GM19324 (cell line): ENCODE results near the gene SPON1.
"Not testable (repeated sequence)": the region's sequence is repeated elsewhere in the genome, so short reads cannot be mapped to it uniquely, and the experiment has no call there.

ENCODE experiments used
- ATAC-seq: cut with Tn5 transposase; IDR thresholded peaks from one replicate; pipeline ENCODE4 v1.9.1; 2021; ENCODE audit warnings: mild to moderate bottlenecking, moderate library complexity; ENCODE audit not compliant: unreplicated experiment, low FRiP score

SPON1 gene

DNA sequence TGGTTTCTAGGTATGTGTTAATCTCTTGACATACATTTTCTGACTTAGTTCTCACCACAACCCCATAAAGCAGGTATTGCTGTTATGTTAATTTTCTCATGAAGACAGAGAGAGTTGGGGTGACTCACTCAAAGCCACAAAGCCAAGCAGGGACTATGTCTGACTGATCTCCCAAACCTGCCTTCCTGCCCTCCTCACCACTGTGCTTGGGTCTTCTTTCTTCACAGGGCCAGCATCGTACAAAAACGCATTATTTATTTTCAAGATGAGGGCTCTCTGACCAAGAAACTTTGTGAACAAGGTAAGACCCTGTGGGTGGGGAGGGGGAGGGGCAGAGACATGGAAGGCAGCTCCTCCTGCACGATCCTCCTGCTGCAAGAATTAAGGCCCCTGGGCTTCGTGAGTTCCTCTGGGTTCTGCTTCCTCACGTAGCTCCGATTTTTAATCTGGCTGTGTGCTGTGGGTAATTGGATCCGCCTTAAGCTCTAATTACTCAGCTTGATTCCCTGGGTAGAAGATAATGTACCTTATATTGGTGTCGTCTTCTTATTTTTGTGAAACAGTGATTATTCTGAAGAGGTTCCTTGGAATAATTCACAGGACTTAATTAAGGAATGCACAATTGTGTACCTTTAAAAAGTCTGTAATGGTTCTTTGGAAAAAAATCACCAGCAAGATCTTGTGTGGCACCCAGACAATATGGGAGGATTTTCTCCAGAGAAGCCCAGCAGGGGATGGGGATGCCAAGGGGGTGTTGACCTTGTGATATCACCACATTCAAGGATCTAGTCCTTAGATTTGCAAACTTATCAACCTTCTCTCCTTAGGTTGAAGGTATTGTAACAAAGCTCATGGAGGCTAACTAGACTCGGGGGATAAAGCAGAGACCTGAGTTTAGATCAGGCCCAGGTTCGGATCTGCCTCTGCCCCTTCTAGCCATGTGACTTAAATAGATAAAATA lies 112.9 kb downstream of the SPON1 start:
- no peak for ATAC-seq

DNA sequence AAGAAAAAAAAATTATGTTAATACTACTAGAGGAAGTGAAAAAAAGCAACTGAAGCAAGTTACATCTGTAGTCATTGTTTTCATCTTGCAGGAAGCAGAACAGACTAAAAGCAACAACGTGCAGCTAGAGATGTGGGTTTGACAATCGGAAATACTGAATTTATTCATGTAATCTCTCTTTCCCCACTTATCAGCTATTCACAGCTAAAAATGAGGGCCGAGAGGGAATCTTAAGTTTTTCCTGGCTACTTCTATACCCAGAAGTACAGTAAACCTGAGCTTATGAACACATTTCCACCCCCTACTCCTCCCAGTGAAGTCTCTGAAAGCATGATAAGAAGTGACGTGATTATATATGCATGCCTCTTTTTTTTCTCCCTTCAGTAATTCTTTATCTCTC lies 116.5 kb downstream of the SPON1 start:
- ATAC-seq, result no peak

DNA sequence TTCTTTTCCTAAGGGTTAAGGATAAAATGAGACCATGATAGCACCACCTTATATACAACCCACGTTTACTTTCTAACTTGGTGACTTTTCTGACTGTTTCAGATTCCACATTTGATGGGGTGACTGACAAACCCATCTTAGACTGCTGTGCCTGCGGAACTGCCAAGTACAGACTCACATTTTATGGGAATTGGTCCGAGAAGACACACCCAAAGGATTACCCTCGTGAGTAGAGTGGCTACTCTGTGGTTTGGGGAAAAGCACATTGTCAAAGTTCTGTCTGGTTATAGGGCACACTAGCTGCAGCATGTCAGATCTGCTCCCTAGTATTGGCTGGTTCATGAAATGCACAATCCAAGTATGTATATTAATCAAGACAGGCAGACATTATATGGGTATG lies 117.3 kb downstream of the SPON1 start:
- ATAC-seq, result no peak

DNA sequence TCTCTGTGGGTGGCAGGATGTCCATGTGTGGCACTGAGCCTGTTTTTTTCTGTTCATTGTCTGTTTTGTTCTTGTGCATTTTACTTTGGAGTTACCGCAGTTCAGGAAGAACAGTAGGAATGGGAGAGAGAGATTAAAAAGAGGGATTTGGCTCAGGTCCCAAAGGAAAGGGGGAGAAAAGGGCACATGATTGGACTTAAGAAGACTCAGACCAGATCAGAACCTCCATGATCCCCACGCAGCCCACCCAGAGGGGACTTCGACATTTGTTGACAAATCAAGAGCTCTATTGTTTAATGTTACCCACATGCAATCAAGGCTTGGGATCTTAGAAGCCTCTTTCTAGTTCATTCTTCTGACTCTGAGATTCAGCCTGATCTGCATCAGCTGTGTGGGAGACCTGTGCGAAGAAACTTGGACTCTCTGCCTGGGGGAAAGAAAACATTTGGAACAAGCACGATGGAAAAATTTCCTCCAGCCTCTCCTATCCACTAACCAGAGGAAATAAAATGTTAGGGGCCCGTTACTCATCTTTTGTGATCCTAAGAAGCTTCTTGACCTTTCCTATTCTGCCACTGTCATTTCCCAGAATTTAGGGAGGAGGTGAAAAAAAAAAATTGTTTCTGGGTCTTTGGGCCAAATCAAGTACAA lies 119.2 kb downstream of the SPON1 start:
- no peak for ATAC-seq

DNA sequence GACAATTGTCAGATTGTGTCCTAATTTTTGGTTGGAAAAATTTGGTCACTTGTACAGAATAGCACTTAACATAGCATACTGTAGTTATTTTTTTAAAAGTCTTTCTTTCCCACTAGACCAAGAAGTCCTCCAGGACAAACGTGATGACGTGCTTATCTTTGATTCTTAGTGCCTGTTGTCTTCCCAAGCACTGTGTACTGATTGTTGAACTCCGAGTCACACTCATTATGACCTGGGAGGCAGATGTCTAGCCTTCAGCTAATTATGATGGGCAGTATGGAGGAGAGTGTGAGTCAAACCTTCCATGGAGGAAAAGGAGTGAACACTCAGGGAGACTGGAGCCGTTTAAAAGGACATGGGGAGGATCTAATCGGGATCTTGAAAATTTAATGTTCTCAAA lies 119.8 kb downstream of the SPON1 start:
- no peak for ATAC-seq

DNA sequence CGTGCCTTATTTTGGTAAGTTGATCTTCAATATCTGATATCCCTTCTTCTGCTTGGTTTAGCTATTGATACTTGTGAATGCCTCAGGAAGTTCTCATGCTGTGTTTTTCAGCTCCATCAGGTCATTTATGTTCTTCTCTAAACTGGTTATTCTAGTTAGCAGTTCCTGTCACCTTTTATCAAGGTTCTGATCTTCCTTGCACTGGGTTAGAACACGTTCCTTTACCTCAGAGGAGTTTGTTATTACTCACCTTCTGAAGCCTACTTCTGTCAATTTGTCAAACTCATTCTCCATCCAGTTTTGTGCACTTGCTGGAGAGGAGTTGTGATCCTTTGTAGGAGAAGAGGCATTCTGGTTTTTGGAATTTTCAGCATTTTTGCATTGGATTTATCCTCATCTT lies 126.3 kb downstream of the SPON1 start:
- not testable (repeated sequence) for ATAC-seq

DNA sequence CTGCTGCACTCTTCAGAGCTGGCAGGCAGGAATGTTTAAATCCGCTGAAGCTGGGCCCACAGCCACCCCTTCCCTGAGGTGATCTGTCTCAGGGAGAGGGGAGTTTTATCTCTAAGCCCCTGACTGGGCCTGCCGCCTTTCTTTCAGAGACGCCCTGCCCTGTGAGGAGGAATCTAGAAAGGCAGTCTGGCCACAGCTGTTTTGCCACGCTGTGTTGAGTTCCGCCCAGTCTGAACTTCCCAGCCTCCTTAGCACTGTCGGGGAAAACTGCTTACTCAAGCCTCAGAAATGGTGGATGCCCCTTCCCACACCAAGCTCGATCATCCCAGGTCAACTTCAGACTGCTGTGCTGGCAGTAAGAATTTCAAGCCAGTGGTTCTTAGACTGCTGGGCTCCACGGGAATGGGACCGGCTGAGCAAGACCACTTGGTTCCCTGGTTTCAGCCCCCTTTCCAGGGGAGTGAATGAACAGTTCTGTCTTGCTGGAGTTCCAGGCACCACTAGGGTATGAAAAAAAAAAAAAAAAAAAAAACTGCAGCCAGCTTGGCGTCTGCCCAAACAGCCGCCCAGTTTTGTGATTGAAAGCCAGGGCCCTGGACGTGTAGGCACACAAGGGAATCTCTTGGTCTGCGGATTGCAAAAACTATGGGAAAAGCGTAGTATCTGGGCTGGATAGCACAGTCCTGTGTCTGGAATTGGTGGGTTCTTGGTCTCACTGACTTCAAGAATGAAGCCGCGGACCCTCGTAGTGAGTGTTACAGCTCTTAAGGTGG lies 127.4 kb downstream of the SPON1 start:
- ATAC-seq, result no peak

DNA sequence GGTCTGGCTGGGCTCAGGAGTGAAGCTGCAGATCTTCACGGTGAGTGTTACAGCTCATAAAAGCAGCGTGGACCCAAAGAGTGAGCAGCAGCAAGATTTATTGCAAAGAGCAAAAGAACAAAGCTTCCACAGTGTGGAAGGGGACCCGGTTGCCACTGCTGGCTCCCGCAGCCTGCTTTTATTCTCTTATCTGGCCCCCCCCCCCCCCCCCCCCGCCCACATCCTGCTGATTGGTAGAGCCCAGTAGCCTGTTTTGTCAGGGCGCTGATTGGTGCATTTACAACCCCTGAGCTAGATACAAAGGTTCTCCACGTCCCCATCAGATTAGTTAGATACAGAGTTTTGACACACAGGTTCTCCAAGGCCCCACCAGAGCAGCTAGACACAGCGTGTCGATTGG lies 128.1 kb downstream of the SPON1 start:
- ATAC-seq, result not testable (repeated sequence)

DNA sequence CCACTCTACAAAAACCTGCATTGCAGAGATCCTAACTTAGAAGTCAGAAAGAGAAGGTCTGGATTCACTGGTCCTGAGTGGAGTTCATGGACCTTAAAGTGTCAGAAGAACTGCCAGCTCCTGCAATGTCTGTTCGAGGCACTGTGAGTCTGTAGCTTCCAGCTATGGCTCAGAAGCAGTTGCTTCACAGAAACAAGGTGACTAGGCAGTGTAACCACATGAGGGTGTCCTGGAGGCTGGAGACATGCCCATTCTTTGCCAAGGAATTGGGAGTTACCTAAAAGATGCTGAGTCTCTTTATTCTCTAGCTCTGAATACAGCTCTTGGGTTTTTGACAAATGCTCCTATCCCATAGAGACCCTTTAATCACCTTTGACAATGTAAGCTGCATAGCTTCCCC lies 130.5 kb downstream of the SPON1 start:
- ATAC-seq, result no peak

DNA sequence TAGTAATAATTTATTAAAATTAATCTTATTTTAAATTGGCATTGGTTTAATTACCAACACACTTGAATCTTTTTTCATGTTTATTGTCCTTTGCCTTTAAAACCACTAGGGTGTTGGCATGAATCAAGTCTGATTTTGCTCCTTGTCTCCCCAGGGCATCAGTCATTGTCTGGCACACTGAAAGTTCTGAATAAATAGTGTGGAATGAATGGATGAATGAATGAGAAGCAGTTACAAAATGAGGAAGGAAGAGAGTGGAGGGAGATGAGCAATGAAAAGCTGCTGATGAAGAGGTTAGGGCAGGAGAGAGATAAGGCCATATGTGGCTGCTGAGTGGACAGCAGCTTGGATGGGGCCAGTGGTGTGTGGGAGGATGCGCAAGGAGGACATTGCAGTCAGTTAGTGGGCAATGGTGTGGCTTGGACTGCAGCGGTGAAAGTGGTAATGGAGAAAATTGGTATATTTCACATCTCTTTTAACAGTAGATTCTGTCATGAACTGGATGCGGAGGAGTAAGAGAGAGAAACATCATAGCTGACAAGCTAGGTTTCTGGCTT lies 132.0 kb downstream of the SPON1 start:
- no peak for ATAC-seq

DNA sequence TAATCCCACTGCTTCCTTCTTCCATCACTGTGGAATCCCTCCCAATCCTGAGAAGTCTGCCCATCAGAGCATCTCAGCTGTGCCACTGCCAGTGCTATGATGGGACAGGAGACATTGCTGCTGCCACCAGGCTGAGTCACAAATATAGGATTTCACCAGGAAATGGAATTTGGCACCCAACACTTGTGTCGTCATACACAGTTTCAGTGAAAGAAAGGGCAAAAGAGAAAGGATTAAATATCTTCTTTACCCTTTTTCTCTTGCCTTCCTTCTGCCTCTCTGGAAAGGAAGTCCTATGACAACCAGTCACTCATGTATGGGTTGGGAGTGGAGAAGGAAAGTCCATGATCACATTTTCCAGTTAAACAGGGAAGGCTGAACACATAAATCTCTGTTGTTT lies 133.4 kb downstream of the SPON1 start:
- ATAC-seq, result no peak

DNA sequence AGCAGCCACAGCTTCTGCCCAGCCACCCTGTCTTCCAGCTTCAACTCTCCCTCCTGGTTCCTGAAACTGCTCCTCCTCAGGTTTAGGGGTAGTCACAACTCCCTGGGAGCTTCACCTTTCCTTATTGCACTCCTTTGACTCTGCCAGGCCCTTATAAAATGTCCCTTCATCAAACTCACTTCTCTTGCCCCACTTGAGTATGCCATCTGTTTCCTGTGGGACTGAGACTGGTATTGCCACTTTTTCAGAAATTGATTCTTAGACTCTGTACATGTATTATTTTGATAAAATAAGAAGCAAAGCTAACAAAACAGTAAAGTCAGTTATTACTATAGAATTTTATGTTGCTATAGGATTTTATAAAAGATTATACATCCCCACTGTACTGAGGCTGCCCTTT lies 134.1 kb downstream of the SPON1 start:
- ATAC-seq, result no peak

DNA sequence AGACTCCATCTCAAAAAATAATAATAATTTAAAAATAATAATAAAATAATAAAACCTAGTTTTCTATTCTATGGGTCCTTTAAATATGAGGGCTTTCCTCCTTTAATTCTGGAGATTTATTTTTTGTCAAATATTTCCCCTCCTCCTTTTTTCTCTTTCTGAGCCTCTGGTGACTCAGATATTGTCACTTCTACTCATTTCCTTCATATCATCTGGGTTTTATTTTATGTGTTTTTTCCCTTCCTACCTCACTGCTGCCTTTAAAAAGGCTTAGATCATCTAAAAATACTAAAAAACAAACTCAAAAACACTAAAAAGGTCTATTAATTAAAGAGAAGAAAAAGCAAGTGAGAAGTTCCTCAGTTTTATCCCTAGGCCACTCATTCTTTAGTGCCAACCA lies 138.9 kb downstream of the SPON1 start:
- no peak for ATAC-seq

DNA sequence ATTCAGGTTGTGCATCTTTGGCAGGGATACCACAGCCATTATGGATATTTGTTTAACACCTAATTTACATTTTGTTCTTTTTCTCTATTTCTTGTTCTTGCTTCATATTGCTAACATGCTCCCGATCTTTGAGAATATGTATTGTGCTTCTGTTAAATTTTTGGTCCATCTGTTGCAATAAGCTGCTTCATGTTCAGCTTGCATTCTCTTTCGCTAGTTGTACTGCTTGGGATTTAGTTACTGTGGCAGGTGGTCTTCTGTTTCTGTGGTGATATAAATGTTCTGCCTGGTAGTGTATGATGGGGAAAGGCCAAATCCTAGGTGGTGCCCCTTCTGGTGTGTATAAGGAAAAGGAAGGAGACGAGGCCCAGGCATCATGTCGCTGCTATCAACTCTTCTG lies 140.2 kb downstream of the SPON1 start:
- ATAC-seq, result no peak

DNA sequence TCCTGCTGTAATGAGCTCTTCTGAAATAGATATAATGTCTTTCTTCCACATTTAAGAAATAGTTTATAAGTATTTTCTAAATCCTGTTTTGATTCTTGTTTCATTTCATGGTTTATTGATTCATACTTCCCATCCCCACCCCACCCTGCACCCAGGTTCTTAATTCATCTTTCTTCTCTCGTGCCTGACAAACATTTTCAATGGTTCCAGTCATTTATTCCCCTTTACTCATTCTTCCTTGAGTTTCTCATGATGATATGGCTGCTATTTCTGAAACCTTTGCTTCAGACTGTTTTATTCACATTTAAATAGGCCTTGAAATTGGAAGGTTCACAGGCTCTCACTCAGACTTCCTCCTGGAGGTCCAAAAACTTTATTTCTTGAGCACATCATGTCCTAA lies 142.9 kb downstream of the SPON1 start:
- ATAC-seq, result no peak

DNA sequence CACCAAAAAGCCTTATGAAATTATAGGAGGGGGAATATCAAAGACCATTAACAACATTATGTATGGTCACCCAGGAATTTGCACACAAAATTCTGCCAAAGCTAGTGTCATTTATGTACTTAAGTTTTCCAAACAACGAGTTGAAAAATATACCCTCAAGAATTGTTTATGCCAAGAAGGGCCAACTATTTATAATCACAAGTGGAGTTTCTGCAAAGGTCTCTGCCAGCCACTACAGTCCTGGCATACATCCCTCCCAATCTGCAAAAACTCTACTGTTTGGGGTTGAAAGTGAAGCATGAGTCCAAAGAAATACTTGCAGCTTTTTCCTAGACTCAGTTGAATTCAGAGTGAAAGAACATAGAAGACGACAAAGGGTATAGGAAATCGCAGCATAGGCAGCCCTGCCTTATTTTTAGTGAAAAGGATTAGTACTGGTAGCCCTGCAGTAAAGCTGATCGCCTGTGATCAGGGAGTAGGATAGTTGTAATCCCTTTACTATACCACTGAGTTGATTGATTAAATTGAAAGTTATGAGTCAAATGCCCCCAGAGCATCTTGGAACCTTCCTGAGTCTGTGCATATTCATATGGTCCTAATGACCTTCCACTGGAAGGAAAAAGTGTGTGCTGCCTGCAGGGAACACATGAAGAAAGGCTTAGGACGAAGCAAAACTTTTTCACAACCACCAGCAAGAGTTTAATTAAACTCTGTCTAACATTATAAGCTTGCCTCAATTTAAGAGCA lies 144.0 kb downstream of the SPON1 start:
- ATAC-seq, result no peak

DNA sequence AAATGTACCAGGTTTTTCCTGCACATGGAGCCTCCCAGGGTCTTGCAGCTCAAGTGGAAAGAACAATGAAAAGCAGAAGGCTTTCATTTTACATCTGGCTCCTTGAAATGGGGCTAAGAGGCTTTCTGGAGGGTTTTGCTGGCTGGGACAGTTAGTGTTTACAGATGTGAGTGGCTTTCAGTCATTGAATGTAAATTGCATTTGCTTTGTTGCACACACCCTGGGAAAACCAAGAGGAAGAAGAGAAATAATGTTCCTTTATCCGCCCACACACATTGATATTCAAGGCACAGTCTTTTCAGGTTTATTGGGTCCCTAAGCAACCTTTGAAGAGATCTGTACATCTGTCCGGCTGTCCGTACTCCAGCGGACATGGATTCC lies 144.5 kb downstream of the SPON1 start:
- no peak for ATAC-seq

DNA sequence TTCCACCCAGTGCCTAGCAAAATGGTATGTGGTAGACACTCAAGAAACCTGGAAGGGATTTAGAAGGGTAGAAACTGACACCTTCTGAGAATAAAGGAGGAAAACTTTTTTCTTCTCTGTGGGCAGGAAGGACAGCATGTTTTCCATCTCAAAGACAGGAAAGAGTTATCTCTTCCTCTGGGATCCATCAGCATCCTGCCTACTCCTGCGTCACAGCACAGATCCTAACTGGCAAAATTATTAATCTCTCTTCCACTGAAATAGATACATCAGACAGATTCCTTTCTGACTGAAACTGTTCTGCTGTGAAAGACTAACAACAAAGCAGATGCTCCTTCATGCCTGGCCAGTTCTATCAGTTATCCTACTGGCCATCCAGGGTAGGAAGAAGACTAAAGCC lies 147.2 kb downstream of the SPON1 start:
- no peak for ATAC-seq

DNA sequence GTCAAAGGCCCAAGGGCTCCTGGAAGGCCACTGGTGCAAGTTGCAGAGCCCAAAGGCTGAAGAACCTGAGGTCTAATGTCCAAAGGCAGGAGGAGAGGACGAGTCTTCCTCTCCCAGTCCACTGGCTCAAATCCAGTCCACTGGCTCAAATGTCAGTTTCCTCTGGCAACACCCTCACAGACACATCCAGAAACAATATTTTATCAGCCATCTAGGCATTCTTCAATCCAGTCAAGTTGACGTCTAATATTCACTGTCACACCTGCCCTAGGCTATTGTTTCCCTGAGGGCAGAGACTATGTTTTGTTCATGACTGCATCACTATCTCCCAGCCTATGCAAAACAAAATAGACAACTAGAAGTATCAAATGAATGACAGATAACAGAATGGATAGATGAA lies 148.1 kb downstream of the SPON1 start:
- ATAC-seq, result no peak

DNA sequence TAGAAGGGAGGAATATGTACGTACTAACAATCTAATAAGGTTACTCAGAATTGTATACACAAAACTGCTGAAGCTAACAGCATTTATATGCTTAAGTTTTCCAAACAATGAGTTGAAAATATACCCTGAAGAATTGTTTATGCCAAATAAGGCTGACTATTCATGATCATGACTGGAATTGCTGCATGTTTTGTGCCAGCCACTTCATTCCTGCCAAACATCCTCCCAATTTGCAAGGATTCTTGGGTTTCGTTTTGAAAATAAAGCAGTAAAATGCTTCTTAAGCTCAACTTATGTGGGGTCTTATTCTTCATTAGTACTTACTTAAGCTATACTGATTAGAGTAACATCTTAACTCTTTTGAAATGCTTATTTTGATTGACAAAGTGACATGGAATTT lies 149.0 kb downstream of the SPON1 start:
- ATAC-seq, result no peak
